GM23338 (cell line): Measurements from ENCODE around the gene CITED4. TPM values are rescaled to one million over a fixed set of nuclear protein-coding genes. Genes with fewer than 3 reads are reported as not detected.

ENCODE experiments used
- ATAC-seq: fragments of 200-7000 bp; cut with Tn5 transposase; 3 replicates; pipeline ENCODE4 v1.9.1; 2020
- DNase-seq: peaks from one replicate; pipeline ENCODE4 v3.0.0-alpha.2; 2015; ENCODE audit warnings: low spot score
- H2AFZ ChIP-seq: fragments of 200-600 bp; sonication (generic); 2 replicates; pipeline ENCODE4 v1.8.0; 2016; ENCODE audit warnings: antibody characterized with exemption, mild to moderate bottlenecking, moderate library complexity
- H3F3A ChIP-seq: fragments of 200-600 bp; sonication (generic); replicated peaks from 2 replicates; pipeline ENCODE4 v1.8.0; 2017; ENCODE audit warnings: antibody characterized with exemption, mixed run types, low read depth
- H3K27ac ChIP-seq: fragments of 200-600 bp; sonication (generic); 2 replicates; pipeline ENCODE4 v1.6.1; 2016; ENCODE audit warnings: low read depth
- H3K27me3 ChIP-seq: fragments of 200-600 bp; sonication (generic); 2 replicates; pipeline ENCODE4 v1.8.0; 2016; ENCODE audit warnings: mild to moderate bottlenecking, mixed run types, moderate library complexity; ENCODE audit not compliant: insufficient read depth
- H3K36me3 ChIP-seq: fragments of 200-600 bp; sonication (generic); 2 replicates; pipeline ENCODE4 v1.8.0; 2016; ENCODE audit warnings: mild to moderate bottlenecking; ENCODE audit not compliant: insufficient read depth
- H3K4me1 ChIP-seq: fragments of 200-600 bp; sonication (generic); 2 replicates; pipeline ENCODE4 v1.8.0; 2016; ENCODE audit warnings: mild to moderate bottlenecking, moderate library complexity; ENCODE audit not compliant: insufficient read depth
- H3K4me2 ChIP-seq: fragments of 200-600 bp; sonication (generic); 2 replicates; pipeline ENCODE4 v1.7.1; 2017; ENCODE audit warnings: mixed run types
- H3K4me3 ChIP-seq: fragments of 200-600 bp; sonication (generic); 2 replicates; pipeline ENCODE4 v1.6.1; 2016; ENCODE audit warnings: mixed run types
- H3K79me2 ChIP-seq: fragments of 200-600 bp; sonication (generic); replicated peaks from 2 replicates; pipeline ENCODE4 v1.8.0; 2017; ENCODE audit warnings: mild to moderate bottlenecking; ENCODE audit not compliant: insufficient read depth
- H3K9me2 ChIP-seq: fragments of 200-600 bp; sonication (generic); 2 replicates; pipeline ENCODE4 v1.8.0; 2017; ENCODE audit not compliant: insufficient read depth
- H4K20me1 ChIP-seq: fragments of 200-600 bp; sonication (generic); replicated peaks from 2 replicates; pipeline ENCODE4 v1.8.0; 2017; ENCODE audit warnings: mild to moderate bottlenecking; ENCODE audit not compliant: insufficient read depth
- H3K27ac Mint-ChIP-seq: 2 replicates; pipeline ENCODE4 v1.8.0; 2020; ENCODE audit warnings: inconsistent platforms, mild to moderate bottlenecking, moderate library complexity, mixed read lengths
- H3K27me3 Mint-ChIP-seq: 3 replicates; pipeline ENCODE4 v1.8.0; 2022; ENCODE audit warnings: low read depth, mild to moderate bottlenecking, moderate library complexity, mixed read lengths, inconsistent platforms; ENCODE audit not compliant: insufficient read depth, poor library complexity
- H3K36me3 Mint-ChIP-seq: 3 replicates; pipeline ENCODE4 v1.8.0; 2021; ENCODE audit warnings: low read depth, mild to moderate bottlenecking, inconsistent platforms, moderate library complexity, mixed read lengths
- H3K4me1 Mint-ChIP-seq: 3 replicates; pipeline ENCODE4 v1.8.0; 2020; ENCODE audit warnings: mild to moderate bottlenecking, inconsistent platforms, mixed read lengths
- H3K4me3 Mint-ChIP-seq: 3 replicates; pipeline ENCODE4 v1.8.0; 2021; ENCODE audit warnings: moderate library complexity, mild to moderate bottlenecking, inconsistent platforms, mixed read lengths
- H3K9me3 Mint-ChIP-seq: 3 replicates; pipeline ENCODE4 v1.8.0; 2020; ENCODE audit warnings: moderate library complexity, mild to moderate bottlenecking, inconsistent platforms, mixed read lengths
- CREB1 ChIP-seq: fragments of 250-450 bp; sonication (Bioruptor Pico); IDR thresholded peaks from 2 replicates; pipeline ENCODE4 v1.5.0; 2020; ENCODE audit warnings: low read depth, mild to moderate bottlenecking, moderate library complexity
- EZH2 ChIP-seq: fragments of 200-600 bp; sonication (generic); IDR thresholded peaks from one replicate; pipeline ENCODE4 v1.8.0; 2017; ENCODE audit warnings: antibody characterized with exemption, mild to moderate bottlenecking, low read depth; ENCODE audit not compliant: unreplicated experiment
- EZH2phosphoT487 ChIP-seq: fragments of 200-600 bp; sonication (generic); IDR thresholded peaks from one replicate; pipeline ENCODE4 v1.8.1; 2018; ENCODE audit warnings: antibody characterized with exemption; ENCODE audit not compliant: unreplicated experiment
- JUNB ChIP-seq: IDR thresholded peaks from one replicate; pipeline ENCODE4 v1.6.1; 2016; ENCODE audit warnings: antibody characterized with exemption; ENCODE audit not compliant: unreplicated experiment
- NANOG ChIP-seq: IDR thresholded peaks from 2 replicates; pipeline ENCODE4 v1.6.1; 2016; ENCODE audit warnings: antibody characterized with exemption, borderline replicate concordance
- POLR2AphosphoS5 ChIP-seq: IDR thresholded peaks from 2 replicates; pipeline ENCODE4 v1.6.1; 2016; ENCODE audit warnings: antibody characterized with exemption, low read depth
- STAT1 ChIP-seq: IDR thresholded peaks from one replicate; pipeline ENCODE4 v1.6.1; 2016; ENCODE audit warnings: antibody characterized with exemption; ENCODE audit not compliant: unreplicated experiment
- ZNF114 ChIP-seq: fragments of 250-450 bp; sonication (Bioruptor Pico); IDR thresholded peaks from 2 replicates; pipeline ENCODE4 v1.5.0; 2020; ENCODE audit warnings: mild to moderate bottlenecking, moderate library complexity
- ZNF331 ChIP-seq: fragments of 250-450 bp; sonication (Bioruptor Pico); IDR thresholded peaks from 2 replicates; pipeline ENCODE4 v1.5.0; 2020; ENCODE audit warnings: low read depth, mild to moderate bottlenecking, moderate library complexity
- polyA plus RNA-seq: library from polyadenylated mRNA; unstranded; fragments of >200 nt; fragmentation: Nextera tagmentation; extraction: Ambion mirVana; gene quantifications from 2 replicates; pipeline ENCODE4 v1.2.1, GENCODE V29; 2016
- total RNA-seq: library from RNA; depleted of rRNA; stranded (reverse); fragments of >200 nt; shearing (Covaris generic); gene quantifications from 2 replicates; pipeline ENCODE4 v1.2.3, GENCODE V29; 2014
- TF ChIP-seq, protein P1 (sequence below): IDR thresholded peaks from one replicate; pipeline ENCODE4 v1.6.1; 2018; ENCODE audit warnings: antibody characterized with exemption; ENCODE audit not compliant: unreplicated experiment
- TF ChIP-seq, protein P2 (sequence below): fragments of 250-450 bp; sonication (Bioruptor Pico); IDR thresholded peaks from 2 replicates; pipeline ENCODE4 v1.5.0; 2020; ENCODE audit warnings: mild to moderate bottlenecking, moderate library complexity
- TF ChIP-seq, protein P3 (sequence below), 2 experiments: fragments of 200-600 bp in 1 of 2; sonication (generic) in 1 of 2; conservative IDR thresholded peaks; 2 replicates each; pipeline versions ENCODE4 v1.5.1 to v1.6.1; 2016 to 2017; ENCODE audit warnings: antibody characterized with exemption in 2 of 2, low read depth in 2 of 2, mild to moderate bottlenecking in 2 of 2, moderate library complexity in 1 of 2
- TF ChIP-seq, protein P4 (sequence below): IDR thresholded peaks from 2 replicates; pipeline ENCODE4 v1.6.1; 2016; ENCODE audit warnings: antibody characterized with exemption

The CITED4 gene
- total and polyA plus RNA-seq, 2 experiments from 2014 or later = 2.9 to 18.7 TPM

DNA sequence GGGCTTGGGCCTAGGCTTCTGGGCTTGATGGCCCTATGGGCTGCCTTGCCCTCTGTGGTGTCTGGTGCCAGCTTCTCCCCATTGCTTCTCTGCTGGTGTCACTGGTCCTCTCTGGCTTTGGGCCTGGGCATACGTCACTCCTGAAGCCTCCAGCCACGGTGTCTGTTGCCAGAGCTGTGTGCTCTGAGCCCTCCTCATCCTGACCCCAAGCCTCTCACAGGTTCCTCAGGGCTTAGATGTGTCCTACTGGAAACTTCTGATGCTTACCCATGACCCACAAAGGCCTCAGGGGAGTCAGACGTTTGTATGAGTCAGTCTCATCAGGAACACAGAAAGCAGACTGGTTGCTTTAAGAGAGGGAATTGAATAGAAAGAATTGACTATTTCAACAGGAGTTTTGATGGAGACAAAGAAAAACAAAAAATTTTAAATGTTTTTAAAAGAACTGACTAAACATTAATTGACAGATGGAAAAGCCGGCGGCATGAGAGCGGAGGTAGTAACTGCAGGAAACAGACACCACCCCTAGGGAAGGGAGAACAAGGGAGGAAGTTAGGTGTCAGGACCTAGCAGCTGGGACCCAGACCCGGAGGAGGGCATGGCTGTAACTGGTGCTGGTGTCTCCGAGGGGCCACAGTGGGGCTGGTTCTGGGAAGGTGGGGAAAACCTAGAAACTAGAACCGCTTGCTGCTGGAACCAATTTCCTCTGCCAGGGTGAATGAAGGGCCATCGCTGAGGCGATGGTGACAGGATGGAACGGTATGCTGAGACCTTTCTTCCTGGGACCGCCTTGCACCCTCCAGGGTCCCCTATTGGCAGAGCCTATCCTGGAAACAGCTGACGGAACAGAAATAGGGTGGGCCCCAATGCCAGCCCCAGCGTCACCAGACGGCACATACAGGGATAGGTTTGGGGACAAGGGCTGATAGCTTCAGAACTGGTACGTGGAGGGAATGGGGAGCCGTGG lies 40.0 kb upstream of the CITED4 start:
- Histone ChIP-seq H3K4me3 (no peak overlapping the region), H4K20me1 (no peaks in the 10 kb centered on the region), H3K4me2 (no peak overlapping the region), H3K27ac (no peak overlapping the region), H3K9me2 (peaks cover 5% of the 10 kb centered on the region; the same call in 1 of the 2 replicates), H3K36me3 (no peaks in the 10 kb centered on the region), H3K27me3 (no peaks in the 10 kb centered on the region), H3K4me1 (peaks cover 4% of the 10 kb centered on the region; the same call in 1 of the 2 replicates), H2AFZ (peak overlapping the region; percentile 28; the same call in 1 of the 2 replicates), H3F3A (no peaks in the 10 kb centered on the region), H3K79me2 (no peaks in the 10 kb centered on the region)
- peaks cover 7% of the 10 kb centered on the region for H3K4me1 Mint-ChIP-seq
- ATAC-seq = no peak
- TF ChIP-seq, protein P1, sequence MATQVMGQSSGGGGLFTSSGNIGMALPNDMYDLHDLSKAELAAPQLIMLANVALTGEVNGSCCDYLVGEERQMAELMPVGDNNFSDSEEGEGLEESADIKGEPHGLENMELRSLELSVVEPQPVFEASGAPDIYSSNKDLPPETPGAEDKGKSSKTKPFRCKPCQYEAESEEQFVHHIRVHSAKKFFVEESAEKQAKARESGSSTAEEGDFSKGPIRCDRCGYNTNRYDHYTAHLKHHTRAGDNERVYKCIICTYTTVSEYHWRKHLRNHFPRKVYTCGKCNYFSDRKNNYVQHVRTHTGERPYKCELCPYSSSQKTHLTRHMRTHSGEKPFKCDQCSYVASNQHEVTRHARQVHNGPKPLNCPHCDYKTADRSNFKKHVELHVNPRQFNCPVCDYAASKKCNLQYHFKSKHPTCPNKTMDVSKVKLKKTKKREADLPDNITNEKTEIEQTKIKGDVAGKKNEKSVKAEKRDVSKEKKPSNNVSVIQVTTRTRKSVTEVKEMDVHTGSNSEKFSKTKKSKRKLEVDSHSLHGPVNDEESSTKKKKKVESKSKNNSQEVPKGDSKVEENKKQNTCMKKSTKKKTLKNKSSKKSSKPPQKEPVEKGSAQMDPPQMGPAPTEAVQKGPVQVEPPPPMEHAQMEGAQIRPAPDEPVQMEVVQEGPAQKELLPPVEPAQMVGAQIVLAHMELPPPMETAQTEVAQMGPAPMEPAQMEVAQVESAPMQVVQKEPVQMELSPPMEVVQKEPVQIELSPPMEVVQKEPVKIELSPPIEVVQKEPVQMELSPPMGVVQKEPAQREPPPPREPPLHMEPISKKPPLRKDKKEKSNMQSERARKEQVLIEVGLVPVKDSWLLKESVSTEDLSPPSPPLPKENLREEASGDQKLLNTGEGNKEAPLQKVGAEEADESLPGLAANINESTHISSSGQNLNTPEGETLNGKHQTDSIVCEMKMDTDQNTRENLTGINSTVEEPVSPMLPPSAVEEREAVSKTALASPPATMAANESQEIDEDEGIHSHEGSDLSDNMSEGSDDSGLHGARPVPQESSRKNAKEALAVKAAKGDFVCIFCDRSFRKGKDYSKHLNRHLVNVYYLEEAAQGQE = no peak
- TF ChIP-seq, protein P2, sequence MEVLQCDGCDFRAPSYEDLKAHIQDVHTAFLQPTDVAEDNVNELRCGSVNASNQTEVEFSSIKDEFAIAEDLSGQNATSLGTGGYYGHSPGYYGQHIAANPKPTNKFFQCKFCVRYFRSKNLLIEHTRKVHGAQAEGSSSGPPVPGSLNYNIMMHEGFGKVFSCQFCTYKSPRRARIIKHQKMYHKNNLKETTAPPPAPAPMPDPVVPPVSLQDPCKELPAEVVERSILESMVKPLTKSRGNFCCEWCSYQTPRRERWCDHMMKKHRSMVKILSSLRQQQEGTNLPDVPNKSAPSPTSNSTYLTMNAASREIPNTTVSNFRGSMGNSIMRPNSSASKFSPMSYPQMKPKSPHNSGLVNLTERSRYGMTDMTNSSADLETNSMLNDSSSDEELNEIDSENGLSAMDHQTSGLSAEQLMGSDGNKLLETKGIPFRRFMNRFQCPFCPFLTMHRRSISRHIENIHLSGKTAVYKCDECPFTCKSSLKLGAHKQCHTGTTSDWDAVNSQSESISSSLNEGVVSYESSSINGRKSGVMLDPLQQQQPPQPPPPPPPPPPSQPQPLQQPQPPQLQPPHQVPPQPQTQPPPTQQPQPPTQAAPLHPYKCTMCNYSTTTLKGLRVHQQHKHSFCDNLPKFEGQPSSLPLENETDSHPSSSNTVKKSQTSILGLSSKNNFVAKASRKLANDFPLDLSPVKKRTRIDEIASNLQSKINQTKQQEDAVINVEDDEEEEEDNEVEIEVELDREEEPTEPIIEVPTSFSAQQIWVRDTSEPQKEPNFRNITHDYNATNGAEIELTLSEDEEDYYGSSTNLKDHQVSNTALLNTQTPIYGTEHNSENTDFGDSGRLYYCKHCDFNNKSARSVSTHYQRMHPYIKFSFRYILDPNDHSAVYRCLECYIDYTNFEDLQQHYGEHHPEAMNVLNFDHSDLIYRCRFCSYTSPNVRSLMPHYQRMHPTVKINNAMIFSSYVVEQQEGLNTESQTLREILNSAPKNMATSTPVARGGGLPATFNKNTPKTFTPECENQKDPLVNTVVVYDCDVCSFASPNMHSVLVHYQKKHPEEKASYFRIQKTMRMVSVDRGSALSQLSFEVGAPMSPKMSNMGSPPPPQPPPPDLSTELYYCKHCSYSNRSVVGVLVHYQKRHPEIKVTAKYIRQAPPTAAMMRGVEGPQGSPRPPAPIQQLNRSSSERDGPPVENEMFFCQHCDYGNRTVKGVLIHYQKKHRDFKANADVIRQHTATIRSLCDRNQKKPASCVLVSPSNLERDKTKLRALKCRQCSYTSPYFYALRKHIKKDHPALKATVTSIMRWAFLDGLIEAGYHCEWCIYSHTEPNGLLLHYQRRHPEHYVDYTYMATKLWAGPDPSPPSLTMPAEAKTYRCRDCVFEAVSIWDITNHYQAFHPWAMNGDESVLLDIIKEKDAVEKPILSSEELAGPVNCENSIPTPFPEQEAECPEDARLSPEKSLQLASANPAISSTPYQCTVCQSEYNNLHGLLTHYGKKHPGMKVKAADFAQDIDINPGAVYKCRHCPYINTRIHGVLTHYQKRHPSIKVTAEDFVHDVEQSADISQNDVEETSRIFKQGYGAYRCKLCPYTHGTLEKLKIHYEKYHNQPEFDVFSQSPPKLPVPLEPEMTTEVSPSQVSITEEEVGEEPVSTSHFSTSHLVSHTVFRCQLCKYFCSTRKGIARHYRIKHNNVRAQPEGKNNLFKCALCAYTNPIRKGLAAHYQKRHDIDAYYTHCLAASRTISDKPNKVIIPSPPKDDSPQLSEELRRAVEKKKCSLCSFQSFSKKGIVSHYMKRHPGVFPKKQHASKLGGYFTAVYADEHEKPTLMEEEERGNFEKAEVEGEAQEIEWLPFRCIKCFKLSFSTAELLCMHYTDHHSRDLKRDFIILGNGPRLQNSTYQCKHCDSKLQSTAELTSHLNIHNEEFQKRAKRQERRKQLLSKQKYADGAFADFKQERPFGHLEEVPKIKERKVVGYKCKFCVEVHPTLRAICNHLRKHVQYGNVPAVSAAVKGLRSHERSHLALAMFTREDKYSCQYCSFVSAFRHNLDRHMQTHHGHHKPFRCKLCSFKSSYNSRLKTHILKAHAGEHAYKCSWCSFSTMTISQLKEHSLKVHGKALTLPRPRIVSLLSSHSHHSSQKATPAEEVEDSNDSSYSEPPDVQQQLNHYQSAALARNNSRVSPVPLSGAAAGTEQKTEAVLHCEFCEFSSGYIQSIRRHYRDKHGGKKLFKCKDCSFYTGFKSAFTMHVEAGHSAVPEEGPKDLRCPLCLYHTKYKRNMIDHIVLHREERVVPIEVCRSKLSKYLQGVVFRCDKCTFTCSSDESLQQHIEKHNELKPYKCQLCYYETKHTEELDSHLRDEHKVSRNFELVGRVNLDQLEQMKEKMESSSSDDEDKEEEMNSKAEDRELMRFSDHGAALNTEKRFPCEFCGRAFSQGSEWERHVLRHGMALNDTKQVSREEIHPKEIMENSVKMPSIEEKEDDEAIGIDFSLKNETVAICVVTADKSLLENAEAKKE (CRISPR knock-in tag) = no peak
- TF ChIP-seq NANOG (no peak), STAT1 (no peak), POLR2AphosphoS5 (no peak), EZH2phosphoT487 (no peak), EZH2 (no peak), ZNF114 (CRISPR knock-in tag) (no peak), CREB1 (CRISPR knock-in tag) (no peak), ZNF331 (no peak), JUNB (no peak)
- TF ChIP-seq, protein P3, sequence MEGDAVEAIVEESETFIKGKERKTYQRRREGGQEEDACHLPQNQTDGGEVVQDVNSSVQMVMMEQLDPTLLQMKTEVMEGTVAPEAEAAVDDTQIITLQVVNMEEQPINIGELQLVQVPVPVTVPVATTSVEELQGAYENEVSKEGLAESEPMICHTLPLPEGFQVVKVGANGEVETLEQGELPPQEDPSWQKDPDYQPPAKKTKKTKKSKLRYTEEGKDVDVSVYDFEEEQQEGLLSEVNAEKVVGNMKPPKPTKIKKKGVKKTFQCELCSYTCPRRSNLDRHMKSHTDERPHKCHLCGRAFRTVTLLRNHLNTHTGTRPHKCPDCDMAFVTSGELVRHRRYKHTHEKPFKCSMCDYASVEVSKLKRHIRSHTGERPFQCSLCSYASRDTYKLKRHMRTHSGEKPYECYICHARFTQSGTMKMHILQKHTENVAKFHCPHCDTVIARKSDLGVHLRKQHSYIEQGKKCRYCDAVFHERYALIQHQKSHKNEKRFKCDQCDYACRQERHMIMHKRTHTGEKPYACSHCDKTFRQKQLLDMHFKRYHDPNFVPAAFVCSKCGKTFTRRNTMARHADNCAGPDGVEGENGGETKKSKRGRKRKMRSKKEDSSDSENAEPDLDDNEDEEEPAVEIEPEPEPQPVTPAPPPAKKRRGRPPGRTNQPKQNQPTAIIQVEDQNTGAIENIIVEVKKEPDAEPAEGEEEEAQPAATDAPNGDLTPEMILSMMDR (conservative IDR thresholded peaks at IDR 0.05; ENCODE audit: low read depth in 2 of 2) = no peak
- TF ChIP-seq, protein P4, sequence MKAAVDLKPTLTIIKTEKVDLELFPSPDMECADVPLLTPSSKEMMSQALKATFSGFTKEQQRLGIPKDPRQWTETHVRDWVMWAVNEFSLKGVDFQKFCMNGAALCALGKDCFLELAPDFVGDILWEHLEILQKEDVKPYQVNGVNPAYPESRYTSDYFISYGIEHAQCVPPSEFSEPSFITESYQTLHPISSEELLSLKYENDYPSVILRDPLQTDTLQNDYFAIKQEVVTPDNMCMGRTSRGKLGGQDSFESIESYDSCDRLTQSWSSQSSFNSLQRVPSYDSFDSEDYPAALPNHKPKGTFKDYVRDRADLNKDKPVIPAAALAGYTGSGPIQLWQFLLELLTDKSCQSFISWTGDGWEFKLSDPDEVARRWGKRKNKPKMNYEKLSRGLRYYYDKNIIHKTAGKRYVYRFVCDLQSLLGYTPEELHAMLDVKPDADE = no peak
- no peaks in the 10 kb centered on the region for H3K36me3 Mint-ChIP-seq
- H3K4me3 Mint-ChIP-seq = no peak overlapping the region
- DNase-seq = no peak
- no peak overlapping the region for H3K27ac Mint-ChIP-seq
- H3K27me3 Mint-ChIP-seq = peaks cover 6% of the 10 kb centered on the region
- H3K9me3 Mint-ChIP-seq = no peaks in the 10 kb centered on the region
